Keratinocyte (primary cell): ENCODE data around the gene LSAMP. TPM values are rescaled to one million over a fixed set of nuclear protein-coding genes. Genes with fewer than 3 reads are reported as not detected.

Experiments
- DNase-seq: peaks from one replicate; pipeline ENCODE4 v3.0.0-alpha.2; 2011; ENCODE audit warnings: low read depth, missing footprints, low spot score
- FAIRE-seq: peaks from 2 replicates; lab custom pipeline; 2011; peaks lifted over from hg19 to GRCh38; lab: Jason Lieb, UNC
- H2AFZ ChIP-seq: 2 replicates; pipeline ENCODE4 v1.6.0; 2012; ENCODE audit warnings: low read length, control low read depth, inconsistent platforms; ENCODE audit not compliant: control insufficient read depth
- H3K27ac ChIP-seq: 2 replicates; pipeline ENCODE4 v1.5.1; 2011; ENCODE audit warnings: low read length; ENCODE audit not compliant: control insufficient read depth, insufficient read depth
- H3K27me3 ChIP-seq: 3 replicates; pipeline ENCODE4 v1.6.0; 2011; ENCODE audit warnings: low read length; ENCODE audit not compliant: control insufficient read depth, insufficient read depth; ENCODE audit errors: extremely low read depth
- H3K36me3 ChIP-seq, 2 experiments: 2 replicates in 1 of 2; 3 replicates in 1 of 2; pipeline ENCODE4 v1.5.1; 2011; ENCODE audit warnings: low read length in 2 of 2, mild to moderate bottlenecking in 1 of 2; ENCODE audit not compliant: control insufficient read depth in 2 of 2, insufficient read depth in 2 of 2; ENCODE audit errors: extremely low read depth in 1 of 2
- H3K4me1 ChIP-seq: 3 replicates; pipeline ENCODE4 v1.5.1; 2011; ENCODE audit warnings: low read length; ENCODE audit not compliant: control insufficient read depth, insufficient read depth; ENCODE audit errors: extremely low read depth
- H3K4me2 ChIP-seq: 3 replicates; pipeline ENCODE4 v1.6.0; 2011; ENCODE audit warnings: low read depth, low read length; ENCODE audit not compliant: control insufficient read depth, insufficient read depth; ENCODE audit errors: extremely low read depth
- H3K4me3 ChIP-seq, 3 experiments: fragments of 200-600 bp in 1 of 3; sonication (generic) in 1 of 3; 2 replicates in 2 of 3; 3 replicates in 1 of 3; pipeline ENCODE4 v1.5.1; 2011 to 2016; ENCODE audit warnings: low read length in 3 of 3, mild to moderate bottlenecking in 3 of 3, control low read depth in 2 of 3, inconsistent platforms in 1 of 3, low read depth in 1 of 3, mixed read lengths in 1 of 3, mixed run types in 1 of 3, moderate library complexity in 1 of 3; ENCODE audit not compliant: control insufficient read depth in 2 of 3, insufficient read depth in 2 of 3; ENCODE audit errors: extremely low read depth in 1 of 3
- H3K79me2 ChIP-seq: 2 replicates; pipeline ENCODE4 v1.6.0; 2012; ENCODE audit warnings: low read length; ENCODE audit not compliant: control insufficient read depth, insufficient read depth
- H3K9ac ChIP-seq: 3 replicates; pipeline ENCODE4 v1.6.0; 2011; ENCODE audit warnings: low read length; ENCODE audit not compliant: control insufficient read depth, insufficient read depth; ENCODE audit errors: extremely low read depth
- H3K9me1 ChIP-seq: 3 replicates; pipeline ENCODE4 v1.6.0; 2011; ENCODE audit warnings: low read length; ENCODE audit not compliant: control insufficient read depth, insufficient read depth; ENCODE audit errors: extremely low read depth
- H3K9me3 ChIP-seq: 2 replicates; pipeline ENCODE4 v1.5.1; 2012; ENCODE audit warnings: low read depth, low read length; ENCODE audit not compliant: control insufficient read depth
- H4K20me1 ChIP-seq: 3 replicates; pipeline ENCODE4 v1.6.0; 2011; ENCODE audit warnings: low read length; ENCODE audit not compliant: control insufficient read depth, insufficient read depth; ENCODE audit errors: extremely low read depth
- EZH2 ChIP-seq: IDR thresholded peaks from one replicate; pipeline ENCODE4 v1.6.1; 2012; ENCODE audit warnings: inconsistent platforms, mild to moderate bottlenecking, low read length, moderate library complexity
- dilution Hi-C: fragments of 300-500 bp; cut with MboI; formaldehyde crosslinking; loops from one replicate; pipeline ENCODE4 v1.7.0; 2020; ENCODE audit warnings: low sequenced_read_pairs; ENCODE audit not compliant: extremely low pct_ligation_motif_present
- polyA plus RNA-seq, 5 experiments: library from polyadenylated mRNA; depleted of rRNA in 3 of 5; stranded (reverse) in 3 of 5; stranded (forward) in 1 of 5; unstranded in 1 of 5; fragments of >200 nt; gene quantifications; 1 replicate in 1 of 5; 2 replicates in 3 of 5; 3 replicates in 1 of 5; pipeline versions ENCODE4 v1.2.1 to v1.2.3, GENCODE V29; 2011 to 2012; ENCODE audit warnings: missing spikeins in 2 of 5, low read depth in 1 of 5, low replicate concordance in 1 of 5
- TF ChIP-seq, protein P1 (sequence below), 3 experiments: IDR thresholded peaks in 1 of 3; conservative IDR thresholded peaks in 1 of 3; optimal IDR thresholded peaks in 1 of 3; 2 replicates in 2 of 3; 3 replicates in 1 of 3; pipeline versions ENCODE3 to v1.5.1; 2011; ENCODE audit warnings: low read length in 3 of 3, mild to moderate bottlenecking in 3 of 3, moderate library complexity in 2 of 3, control low read depth in 1 of 3, inconsistent platforms in 1 of 3; ENCODE audit not compliant: insufficient read depth in 2 of 3; ENCODE audit errors: extremely low read depth in 1 of 3

Gene LSAMP
- polyA plus RNA-seq, 1 donor (not counting 4 experiments of a cell fraction or from before 2014, with no cell fraction given) = 0.12 TPM

GRCh38 chr3:116473602-116474001 is 28.3 kb upstream of the LSAMP start:
- no peaks in the 10 kb centered on the region for H3K4me1 ChIP-seq
- H3K9me3 ChIP-seq = no peaks in the 10 kb centered on the region
- dilution Hi-C loops = no loop called here
- TF ChIP-seq, protein P1, sequence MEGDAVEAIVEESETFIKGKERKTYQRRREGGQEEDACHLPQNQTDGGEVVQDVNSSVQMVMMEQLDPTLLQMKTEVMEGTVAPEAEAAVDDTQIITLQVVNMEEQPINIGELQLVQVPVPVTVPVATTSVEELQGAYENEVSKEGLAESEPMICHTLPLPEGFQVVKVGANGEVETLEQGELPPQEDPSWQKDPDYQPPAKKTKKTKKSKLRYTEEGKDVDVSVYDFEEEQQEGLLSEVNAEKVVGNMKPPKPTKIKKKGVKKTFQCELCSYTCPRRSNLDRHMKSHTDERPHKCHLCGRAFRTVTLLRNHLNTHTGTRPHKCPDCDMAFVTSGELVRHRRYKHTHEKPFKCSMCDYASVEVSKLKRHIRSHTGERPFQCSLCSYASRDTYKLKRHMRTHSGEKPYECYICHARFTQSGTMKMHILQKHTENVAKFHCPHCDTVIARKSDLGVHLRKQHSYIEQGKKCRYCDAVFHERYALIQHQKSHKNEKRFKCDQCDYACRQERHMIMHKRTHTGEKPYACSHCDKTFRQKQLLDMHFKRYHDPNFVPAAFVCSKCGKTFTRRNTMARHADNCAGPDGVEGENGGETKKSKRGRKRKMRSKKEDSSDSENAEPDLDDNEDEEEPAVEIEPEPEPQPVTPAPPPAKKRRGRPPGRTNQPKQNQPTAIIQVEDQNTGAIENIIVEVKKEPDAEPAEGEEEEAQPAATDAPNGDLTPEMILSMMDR (optimal IDR thresholded peaks at IDR 0.05 in 1 of 3, IDR thresholded peaks at IDR 0.05 in 1 of 3, conservative IDR thresholded peaks at IDR 0.05 in 1 of 3; ENCODE audit: extremely low read depth in 1 of 3, insufficient read depth in 2 of 3, low read length in 3 of 3) = no peak
- TF ChIP-seq EZH2 = no peak
- H3K4me3 ChIP-seq = no peak overlapping the region
- no peak overlapping the region for H3K4me2 ChIP-seq
- H3K27me3 ChIP-seq = no peaks in the 10 kb centered on the region
- H3K36me3 ChIP-seq = no peaks in the 10 kb centered on the region
- no peaks in the 10 kb centered on the region for H3K79me2 ChIP-seq
- H4K20me1 ChIP-seq = no peaks in the 10 kb centered on the region
- no peak for FAIRE-seq
- DNase-seq = no peak
- no peak overlapping the region for H3K27ac ChIP-seq
- no peak overlapping the region for H3K9ac ChIP-seq
- no peaks in the 10 kb centered on the region for H3K9me1 ChIP-seq
- no peak overlapping the region for H2AFZ ChIP-seq

GRCh38 chr3:116470605-116471197 is 25.4 kb upstream of the LSAMP start:
- H3K4me1 ChIP-seq = no peaks in the 10 kb centered on the region
- FAIRE-seq = no peak
- TF ChIP-seq, protein P1 (optimal IDR thresholded peaks at IDR 0.05 in 1 of 3, IDR thresholded peaks at IDR 0.05 in 1 of 3, conservative IDR thresholded peaks at IDR 0.05 in 1 of 3; ENCODE audit: extremely low read depth in 1 of 3, insufficient read depth in 2 of 3, low read length in 3 of 3) = no peak
- no peak for TF ChIP-seq EZH2

More at GRCh38 chr3:116470605-116471197, 25.4 kb upstream of the LSAMP start:
- Histone ChIP-seq H3K36me3 (no peaks in the 10 kb centered on the region), H3K9ac (no peak overlapping the region), H3K4me2 (no peak overlapping the region), H2AFZ (no peak overlapping the region), H3K4me3 (no peak overlapping the region), H3K27ac (no peak overlapping the region), H3K27me3 (no peaks in the 10 kb centered on the region), H3K9me3 (no peaks in the 10 kb centered on the region), H4K20me1 (no peaks in the 10 kb centered on the region), H3K9me1 (no peaks in the 10 kb centered on the region), H3K79me2 (no peaks in the 10 kb centered on the region)
- no peak for DNase-seq
- dilution Hi-C loops = no loop called here
